H9 (cell line): ENCODE measurements around the gene ITGB2. TPM values are rescaled to one million over a fixed set of nuclear protein-coding genes. Genes with fewer than 3 reads are reported as not detected.

Source experiments
- DNase-seq: peaks from one replicate; pipeline ENCODE4 v3.0.0-alpha.2; 2017
- H2AFZ ChIP-seq: one replicate; pipeline ENCODE4 v1.6.1; 2013; ENCODE audit warnings: mild to moderate bottlenecking, low read length, control low read depth, moderate library complexity
- H2AK5ac ChIP-seq: 2 replicates; pipeline ENCODE4 v1.6.1; 2013; ENCODE audit warnings: low read length, control low read depth, mixed read lengths; ENCODE audit not compliant: insufficient read length
- H2BK120ac ChIP-seq: one replicate; pipeline ENCODE4 v1.6.1; 2013; ENCODE audit warnings: low read depth, mild to moderate bottlenecking, low read length, control low read depth, inconsistent platforms; ENCODE audit not compliant: poor library complexity, severe bottlenecking
- H2BK12ac ChIP-seq: 2 replicates; pipeline ENCODE4 v1.6.1; 2013; ENCODE audit warnings: low read length, control low read depth, mixed read lengths, low read depth; ENCODE audit not compliant: insufficient read length
- H2BK15ac ChIP-seq: 2 replicates; pipeline ENCODE4 v1.6.1; 2013; ENCODE audit warnings: low read depth, low read length, control low read depth
- H2BK20ac ChIP-seq: one replicate; pipeline ENCODE4 v1.6.1; 2013; ENCODE audit warnings: low read depth, mild to moderate bottlenecking, low read length, control low read depth, inconsistent platforms; ENCODE audit not compliant: poor library complexity, severe bottlenecking
- H2BK5ac ChIP-seq: 2 replicates; pipeline ENCODE4 v1.6.1; 2013; ENCODE audit warnings: low read length, control low read depth, mixed read lengths; ENCODE audit not compliant: insufficient read length
- H3K14ac ChIP-seq: 2 replicates; pipeline ENCODE4 v1.6.1; 2013; ENCODE audit warnings: low read length, control low read depth; ENCODE audit not compliant: insufficient read depth
- H3K18ac ChIP-seq: 2 replicates; pipeline ENCODE4 v1.6.1; 2013; ENCODE audit warnings: low read depth, mild to moderate bottlenecking, mixed read lengths, low read length, control low read depth; ENCODE audit not compliant: insufficient read length
- H3K23ac ChIP-seq: 2 replicates; pipeline ENCODE4 v1.6.1; 2013; ENCODE audit warnings: low read length, control low read depth, mixed read lengths, low read depth; ENCODE audit not compliant: insufficient read length
- H3K23me2 ChIP-seq: 2 replicates; pipeline ENCODE4 v1.6.1; 2013; ENCODE audit warnings: low read depth, mild to moderate bottlenecking, mixed read lengths, low read length, control low read depth; ENCODE audit not compliant: insufficient read length, poor library complexity, severe bottlenecking
- H3K27ac ChIP-seq: 2 replicates; pipeline ENCODE4 v1.5.1; 2013; ENCODE audit warnings: low read length, control low read depth, mixed read lengths, low read depth; ENCODE audit not compliant: insufficient read length
- H3K27me3 ChIP-seq: 2 replicates; pipeline ENCODE4 v1.6.1; 2013; ENCODE audit warnings: low read length, control low read depth, inconsistent platforms; ENCODE audit not compliant: insufficient read depth
- H3K4ac ChIP-seq: 2 replicates; pipeline ENCODE4 v1.6.1; 2013; ENCODE audit warnings: low read depth, mild to moderate bottlenecking, control low read depth, inconsistent platforms, low read length, moderate library complexity
- H3K4me1 ChIP-seq: 2 replicates; pipeline ENCODE4 v1.6.1; 2013; ENCODE audit warnings: low read length, control low read depth, inconsistent platforms; ENCODE audit not compliant: insufficient read depth
- H3K4me2 ChIP-seq: 2 replicates; pipeline ENCODE4 v1.6.1; 2013; ENCODE audit warnings: low read length, control low read depth, mixed read lengths; ENCODE audit not compliant: insufficient read length, insufficient read depth
- H3K56ac ChIP-seq: 2 replicates; pipeline ENCODE4 v1.6.1; 2013; ENCODE audit warnings: low read depth, mild to moderate bottlenecking, mixed read lengths, low read length, control low read depth; ENCODE audit not compliant: insufficient read length
- H3K79me1 ChIP-seq: 2 replicates; pipeline ENCODE4 v1.6.1; 2013; ENCODE audit warnings: low read depth, mild to moderate bottlenecking, moderate library complexity, low read length, control low read depth, inconsistent platforms; ENCODE audit not compliant: insufficient read depth, poor library complexity, severe bottlenecking
- H3K79me2 ChIP-seq: 2 replicates; pipeline ENCODE4 v1.6.1; 2013; ENCODE audit warnings: low read length, control low read depth, inconsistent platforms; ENCODE audit not compliant: insufficient read depth
- H3K9ac ChIP-seq: 2 replicates; pipeline ENCODE4 v1.6.1; 2013; ENCODE audit warnings: low read length, control low read depth, mixed read lengths; ENCODE audit not compliant: insufficient read length; ENCODE audit errors: extremely low read depth
- H3K9me3 ChIP-seq: one replicate; pipeline ENCODE4 v1.6.1; 2013; ENCODE audit warnings: low read depth, low read length, inconsistent platforms; ENCODE audit not compliant: control insufficient read depth
- H3T11ph ChIP-seq: one replicate; pipeline ENCODE4 v1.6.1; 2013; ENCODE audit warnings: mild to moderate bottlenecking, low read length, control low read depth, inconsistent platforms
- H4K20me1 ChIP-seq: one replicate; pipeline ENCODE4 v1.6.1; 2013; ENCODE audit not compliant: control insufficient read depth, insufficient read length, insufficient read depth
- H4K5ac ChIP-seq: 2 replicates; pipeline ENCODE4 v1.6.1; 2013; ENCODE audit warnings: low read depth, mild to moderate bottlenecking, mixed read lengths, low read length, control low read depth; ENCODE audit not compliant: insufficient read length
- H4K8ac ChIP-seq: replicated peaks from 2 replicates; pipeline ENCODE4 v1.6.1; 2013; ENCODE audit warnings: low read length, control low read depth, mixed read lengths, low read depth; ENCODE audit not compliant: insufficient read length
- H4K91ac ChIP-seq: 2 replicates; pipeline ENCODE4 v1.6.1; 2013; ENCODE audit warnings: low read depth, mild to moderate bottlenecking, moderate library complexity, mixed read lengths, low read length, control low read depth; ENCODE audit not compliant: insufficient read length
- H3K27ac Mint-ChIP-seq, 3 experiments: 2 replicates in 2 of 3; 3 replicates in 1 of 3; pipeline ENCODE4 v1.8.0; 2020 to 2021; ENCODE audit warnings: mixed read lengths in 3 of 3, mild to moderate bottlenecking in 1 of 3, moderate library complexity in 1 of 3
- H3K27me3 Mint-ChIP-seq: 2 replicates; pipeline ENCODE4 v1.8.0; 2021; ENCODE audit warnings: low read depth, mild to moderate bottlenecking, moderate library complexity, mixed read lengths
- H3K36me3 Mint-ChIP-seq, 3 experiments: 2 replicates in 2 of 3; 3 replicates in 1 of 3; pipeline ENCODE4 v1.8.0; 2020 to 2021; ENCODE audit warnings: low read depth in 3 of 3, mixed read lengths in 3 of 3; ENCODE audit not compliant: insufficient read depth in 1 of 3
- H3K4me1 Mint-ChIP-seq, 2 experiments: 2 replicates each; pipeline ENCODE4 v1.8.0; 2020; ENCODE audit warnings: mixed read lengths in 2 of 2
- H3K4me3 Mint-ChIP-seq, 2 experiments: 2 replicates in 1 of 2; 3 replicates in 1 of 2; pipeline ENCODE4 v1.8.0; 2020 to 2021; ENCODE audit warnings: mild to moderate bottlenecking in 2 of 2, mixed read lengths in 2 of 2, moderate library complexity in 1 of 2
- H3K9me3 Mint-ChIP-seq, 2 experiments: 2 replicates in 1 of 2; 3 replicates in 1 of 2; pipeline ENCODE4 v1.8.0; 2020; ENCODE audit warnings: mild to moderate bottlenecking in 2 of 2, mixed read lengths in 2 of 2, moderate library complexity in 1 of 2
- WGBS: extraction: QIAGEN DNeasy Blood & Tissue Kit; methylation state at CpG from one replicate; pipeline ENCODE4 v1.1.7; 2013; ENCODE audit warnings: missing lambda C conversion rate, low lambda C conversion rate, mixed read lengths; ENCODE audit not compliant: insufficient read length; ENCODE audit errors: extremely low coverage; 5-methylcytosine and 5-hydroxymethylcytosine counted together
- total RNA-seq: library from RNA; stranded (reverse); gene quantifications from 2 replicates; pipeline ENCODE4 v1.2.1, GENCODE V29; 2021
- TF ChIP-seq, protein P1 (sequence below): fragments of 200-600 bp; sonication (generic); conservative IDR thresholded peaks from 3 replicates; pipeline ENCODE4 v1.8.0; 2021; ENCODE audit warnings: antibody characterized with exemption, mild to moderate bottlenecking

Gene ITGB2
- total RNA-seq, 1 experiment from 2014 or later, result 1.1 TPM

DNA sequence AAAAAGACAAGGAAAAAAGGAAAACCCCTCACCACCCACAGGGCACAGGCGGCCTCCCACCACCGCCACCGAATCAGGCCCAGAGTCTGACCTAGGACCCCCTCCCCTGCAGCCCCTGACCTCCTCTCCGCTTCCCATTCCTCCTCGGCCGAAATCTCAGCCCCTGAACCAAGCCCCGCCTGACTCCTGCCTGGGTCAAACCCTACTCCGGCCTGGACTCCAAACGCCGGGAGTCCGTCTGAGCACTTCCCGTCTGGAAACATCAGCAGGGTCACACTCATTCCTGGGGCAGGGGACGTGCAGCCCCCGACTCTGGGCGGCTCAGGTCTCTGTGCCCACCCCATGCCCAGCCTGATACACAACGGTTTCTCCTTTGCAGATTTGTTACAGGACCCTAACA lies 76.4 kb downstream of the ITGB2 start:
- Histone ChIP-seq H4K8ac (no peak overlapping the region), H3K23me2 (no peaks in the 10 kb centered on the region), H3K27me3 (no peaks in the 10 kb centered on the region), H2BK20ac (no peak overlapping the region), H3K9ac (no peak overlapping the region), H3K4me1 (0 out of 2 replicates have a peak, but pooled peaks cover 2% of the 10 kb centered on the region), H3K18ac (peak overlapping the region; percentile 33), H4K5ac (no peak overlapping the region), H2BK120ac (no peak overlapping the region), H3K56ac (no peak overlapping the region), H4K91ac (no peak overlapping the region), H2BK5ac (no peak overlapping the region), H2BK15ac (no peak overlapping the region), H3T11ph (no peak overlapping the region), H2AFZ (no peak overlapping the region), H3K79me2 (no peaks in the 10 kb centered on the region), H3K14ac (no peak overlapping the region; the same call in 1 of the 2 replicates), H4K20me1 (no peaks in the 10 kb centered on the region), H3K4ac (no peak overlapping the region), H3K23ac (no peak overlapping the region), H2AK5ac (no peak overlapping the region), H3K27ac (no peak overlapping the region), H3K9me3 (no peaks in the 10 kb centered on the region), H3K79me1 (no peaks in the 10 kb centered on the region), H3K4me2 (peak overlapping the region; percentile 20), H2BK12ac (no peak overlapping the region)
- peak overlapping the region in 1 of 3 experiments; percentile 43; a peak in 2 of 7 replicates for H3K27ac Mint-ChIP-seq
- peaks cover 3% of the 10 kb centered on the region; the same call in 1 of the 2 replicates for H3K27me3 Mint-ChIP-seq
- peak overlapping the region; percentile 42 to 56 for H3K4me3 Mint-ChIP-seq
- H3K36me3 Mint-ChIP-seq, result peaks cover 4 to 8% (median 8%) of the 10 kb centered on the region in 3 experiments; a peak in 6 of 7 replicates
- peak; percentile 63 for DNase-seq
- no peaks in the 10 kb centered on the region for H3K9me3 Mint-ChIP-seq
- WGBS, result no CpG with 5 or more reads among the region's 16 CpGs
- TF ChIP-seq, protein P1, sequence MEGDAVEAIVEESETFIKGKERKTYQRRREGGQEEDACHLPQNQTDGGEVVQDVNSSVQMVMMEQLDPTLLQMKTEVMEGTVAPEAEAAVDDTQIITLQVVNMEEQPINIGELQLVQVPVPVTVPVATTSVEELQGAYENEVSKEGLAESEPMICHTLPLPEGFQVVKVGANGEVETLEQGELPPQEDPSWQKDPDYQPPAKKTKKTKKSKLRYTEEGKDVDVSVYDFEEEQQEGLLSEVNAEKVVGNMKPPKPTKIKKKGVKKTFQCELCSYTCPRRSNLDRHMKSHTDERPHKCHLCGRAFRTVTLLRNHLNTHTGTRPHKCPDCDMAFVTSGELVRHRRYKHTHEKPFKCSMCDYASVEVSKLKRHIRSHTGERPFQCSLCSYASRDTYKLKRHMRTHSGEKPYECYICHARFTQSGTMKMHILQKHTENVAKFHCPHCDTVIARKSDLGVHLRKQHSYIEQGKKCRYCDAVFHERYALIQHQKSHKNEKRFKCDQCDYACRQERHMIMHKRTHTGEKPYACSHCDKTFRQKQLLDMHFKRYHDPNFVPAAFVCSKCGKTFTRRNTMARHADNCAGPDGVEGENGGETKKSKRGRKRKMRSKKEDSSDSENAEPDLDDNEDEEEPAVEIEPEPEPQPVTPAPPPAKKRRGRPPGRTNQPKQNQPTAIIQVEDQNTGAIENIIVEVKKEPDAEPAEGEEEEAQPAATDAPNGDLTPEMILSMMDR, result no peak
- H3K4me1 Mint-ChIP-seq, result peaks cover 13 to 21% of the 10 kb centered on the region in 2 experiments
